WTC11 (cell line): Measurements from ENCODE around the gene DLAT. TPM values are rescaled to one million over a fixed set of nuclear protein-coding genes. Genes with fewer than 3 reads are reported as not detected.

Source experiments
- ATF1 ChIP-seq: sonication (generic); formaldehyde crosslinking; IDR thresholded peaks from 2 replicates; pipeline ENCODE4 v1.8.1; 2023; ENCODE audit warnings: mild to moderate bottlenecking, moderate library complexity, missing genetic modification reagents
- ATF2 ChIP-seq: sonication (generic); formaldehyde crosslinking; IDR thresholded peaks from 2 replicates; pipeline ENCODE4 v1.8.1; 2022; ENCODE audit warnings: low read depth, missing genetic modification reagents, borderline replicate concordance
- ATF3 ChIP-seq: sonication (generic); formaldehyde crosslinking; conservative IDR thresholded peaks from 2 replicates; pipeline ENCODE4 v1.8.1; 2022; ENCODE audit warnings: mild to moderate bottlenecking, missing genetic modification reagents
- CREB1 ChIP-seq: sonication (generic); formaldehyde crosslinking; IDR thresholded peaks from 2 replicates; pipeline ENCODE4 v1.8.0; 2023; ENCODE audit warnings: mild to moderate bottlenecking, missing genetic modification reagents
- CREM ChIP-seq: sonication (generic); formaldehyde crosslinking; IDR thresholded peaks from 2 replicates; pipeline ENCODE4 v1.8.1; 2022; ENCODE audit warnings: mild to moderate bottlenecking, missing genetic modification reagents, moderate library complexity
- E2F5 ChIP-seq: sonication (generic); formaldehyde crosslinking; IDR thresholded peaks from 2 replicates; pipeline ENCODE4 v1.8.1; 2022; ENCODE audit warnings: mild to moderate bottlenecking, moderate library complexity, missing genetic modification reagents
- ELF4 ChIP-seq: sonication (generic); formaldehyde crosslinking; IDR thresholded peaks from 2 replicates; pipeline ENCODE4 v1.8.1; 2022; ENCODE audit warnings: low read depth, mild to moderate bottlenecking, moderate library complexity, missing genetic modification reagents
- ERG ChIP-seq: fragments of 250-450 bp; sonication (Bioruptor Pico); IDR thresholded peaks from 2 replicates; pipeline ENCODE4 v1.8.0; 2021; ENCODE audit warnings: mild to moderate bottlenecking
- ETV6 ChIP-seq: sonication (generic); formaldehyde crosslinking; IDR thresholded peaks from 2 replicates; pipeline ENCODE4 v1.8.1; 2022; ENCODE audit warnings: mild to moderate bottlenecking, missing genetic modification reagents
- FOXK1 ChIP-seq: sonication (generic); formaldehyde crosslinking; IDR thresholded peaks from 2 replicates; pipeline ENCODE4 v1.8.0; 2022; ENCODE audit warnings: mild to moderate bottlenecking, moderate library complexity, missing genetic modification reagents
- GTF2I ChIP-seq: fragments of 250-450 bp; sonication (Bioruptor Pico); conservative IDR thresholded peaks from 2 replicates; pipeline ENCODE4 v1.4.0; 2021; ENCODE audit warnings: mild to moderate bottlenecking
- JUN ChIP-seq: sonication (generic); formaldehyde crosslinking; IDR thresholded peaks from 2 replicates; pipeline ENCODE4 v1.8.0; 2023; ENCODE audit warnings: mild to moderate bottlenecking, missing genetic modification reagents
- MYBL2 ChIP-seq: sonication (generic); formaldehyde crosslinking; IDR thresholded peaks from 2 replicates; pipeline ENCODE4 v1.8.1; 2023; ENCODE audit warnings: mild to moderate bottlenecking, moderate library complexity, missing genetic modification reagents
- NFATC4 ChIP-seq: fragments of 250-450 bp; sonication (Bioruptor Pico); IDR thresholded peaks from 2 replicates; pipeline ENCODE4 v1.9.0; 2021; ENCODE audit warnings: mild to moderate bottlenecking
- NFYB ChIP-seq: sonication (generic); formaldehyde crosslinking; conservative IDR thresholded peaks from 2 replicates; pipeline ENCODE4 v1.8.0; 2022; ENCODE audit warnings: low read depth, missing genetic modification reagents
- NR1H2 ChIP-seq: sonication (generic); formaldehyde crosslinking; IDR thresholded peaks from 2 replicates; pipeline ENCODE4 v1.9.0; 2021; ENCODE audit warnings: mild to moderate bottlenecking, moderate library complexity, missing genetic modification reagents
- SMAD4 ChIP-seq: sonication (generic); formaldehyde crosslinking; IDR thresholded peaks from 2 replicates; pipeline ENCODE4 v1.8.0; 2022; ENCODE audit warnings: mild to moderate bottlenecking, missing genetic modification reagents
- TEAD4 ChIP-seq: sonication (generic); formaldehyde crosslinking; IDR thresholded peaks from 2 replicates; pipeline ENCODE4 v1.8.0; 2022; ENCODE audit warnings: mild to moderate bottlenecking, missing genetic modification reagents
- USF1 ChIP-seq: sonication (generic); formaldehyde crosslinking; IDR thresholded peaks from 2 replicates; pipeline ENCODE4 v1.8.0; 2022; ENCODE audit warnings: mild to moderate bottlenecking, missing genetic modification reagents
- ZBTB21 ChIP-seq: sonication (generic); formaldehyde crosslinking; IDR thresholded peaks from 2 replicates; pipeline ENCODE4 v1.8.1; 2023; ENCODE audit warnings: mild to moderate bottlenecking, missing genetic modification reagents, borderline replicate concordance
- ZBTB43 ChIP-seq: sonication (generic); formaldehyde crosslinking; IDR thresholded peaks from 2 replicates; pipeline ENCODE4 v1.8.1; 2023; ENCODE audit warnings: mild to moderate bottlenecking, missing genetic modification reagents
- ZMAT4 ChIP-seq: fragments of 250-450 bp; sonication (Bioruptor Pico); IDR thresholded peaks from 2 replicates; pipeline ENCODE4 v1.9.0; 2021; ENCODE audit warnings: mild to moderate bottlenecking
- ZNF281 ChIP-seq: sonication (generic); formaldehyde crosslinking; IDR thresholded peaks from 2 replicates; pipeline ENCODE4 v1.8.0; 2023; ENCODE audit warnings: mild to moderate bottlenecking, missing genetic modification reagents
- ZNF416 ChIP-seq: fragments of 250-450 bp; sonication (Bioruptor Pico); IDR thresholded peaks from 2 replicates; pipeline ENCODE4 v1.9.0; 2021; ENCODE audit warnings: mild to moderate bottlenecking, inconsistent platforms
- ZNF425 ChIP-seq: fragments of 250-450 bp; sonication (Bioruptor Pico); conservative IDR thresholded peaks from 2 replicates; pipeline ENCODE4 v1.9.0; 2021; ENCODE audit warnings: mild to moderate bottlenecking
- ZNF512 ChIP-seq: sonication (generic); formaldehyde crosslinking; IDR thresholded peaks from 2 replicates; pipeline ENCODE4 v1.8.1; 2022; ENCODE audit warnings: missing genetic modification reagents, borderline replicate concordance
- total RNA-seq: library from RNA; stranded (reverse); gene quantifications from 3 replicates; pipeline ENCODE4 v1.2.3, GENCODE V29; 2021

The DLAT gene
- total RNA-seq, 1 experiment from 2014 or later = 60.4 TPM

- TF ChIP-seq ZNF281 (CRISPR knock-in tag) (no peak), ZBTB43 (peak; percentile 79; the same call in 1 of the 2 replicates), MYBL2 (peak; percentile 76; the same call in 1 of the 2 replicates), ZMAT4 (CRISPR knock-in tag) (no peak), NFYB (CRISPR knock-in tag) (no peak), ETV6 (CRISPR knock-in tag) (peak; percentile 94), ELF4 (no peak), GTF2I (CRISPR knock-in tag) (no peak), CREM (CRISPR knock-in tag) (peak; percentile 67; the same call in 1 of the 2 replicates), ERG (0 out of 2 replicates have a peak, but pooled peaks have one; percentile 48), ATF1 (CRISPR knock-in tag) (no peak), ZBTB21 (peak; percentile 85; the same call in 1 of the 2 replicates), NFATC4 (no peak), JUN (no peak; the same call in 1 of the 2 replicates), CREB1 (0 out of 2 replicates have a peak, but pooled peaks have one; percentile 61), ATF3 (CRISPR knock-in tag) (no peak), TEAD4 (no peak), ZNF512 (no peak), ATF2 (CRISPR knock-in tag) (no peak), FOXK1 (peak; percentile 100), ZNF416 (no peak), NR1H2 (CRISPR knock-in tag) (no peak), USF1 (CRISPR knock-in tag) (peak; percentile 13; the same call in 1 of the 2 replicates), SMAD4 (CRISPR knock-in tag) (no peak), ZNF425 (no peak), E2F5 (CRISPR knock-in tag) (peak; percentile 28; the same call in 1 of the 2 replicates)
These were observed 61.4 kb downstream of the DLAT start, which contains the start of the genes SDHD and TIMM8B (continued) for GRCh38 chr11:112086422-112087191.
